ENCODE data around the gene CCSER1.

CCSER1 gene

DNA sequence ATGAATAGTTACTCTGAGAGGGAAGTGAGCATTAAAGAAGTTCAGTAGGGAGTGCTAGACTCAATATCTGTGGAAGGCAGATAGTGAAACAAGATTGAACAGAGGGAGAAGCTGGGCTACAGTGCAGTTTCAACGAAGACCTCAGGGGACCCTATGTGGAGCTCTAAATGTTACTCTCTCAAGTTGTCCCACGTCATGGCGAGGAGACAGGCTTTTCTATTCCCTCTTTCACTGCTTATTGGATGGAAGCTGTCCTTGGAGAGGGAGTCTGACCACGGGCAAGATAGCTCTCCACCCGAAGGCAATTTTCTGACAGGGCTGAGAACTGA is 42.3 kb upstream of the CCSER1 start:
- Histone ChIP-seq H3K36me3 (no peaks in the 10 kb centered on the region), H3K4me3 (ENCODE audit: low read depth, low read length) (no peak overlapping the region), H3K9me3 (no peaks in the 10 kb centered on the region), H3K4me1 (peaks cover 12% of the 10 kb centered on the region), H3K27me3 (no peaks in the 10 kb centered on the region)
- TF ChIP-seq, protein P1, sequence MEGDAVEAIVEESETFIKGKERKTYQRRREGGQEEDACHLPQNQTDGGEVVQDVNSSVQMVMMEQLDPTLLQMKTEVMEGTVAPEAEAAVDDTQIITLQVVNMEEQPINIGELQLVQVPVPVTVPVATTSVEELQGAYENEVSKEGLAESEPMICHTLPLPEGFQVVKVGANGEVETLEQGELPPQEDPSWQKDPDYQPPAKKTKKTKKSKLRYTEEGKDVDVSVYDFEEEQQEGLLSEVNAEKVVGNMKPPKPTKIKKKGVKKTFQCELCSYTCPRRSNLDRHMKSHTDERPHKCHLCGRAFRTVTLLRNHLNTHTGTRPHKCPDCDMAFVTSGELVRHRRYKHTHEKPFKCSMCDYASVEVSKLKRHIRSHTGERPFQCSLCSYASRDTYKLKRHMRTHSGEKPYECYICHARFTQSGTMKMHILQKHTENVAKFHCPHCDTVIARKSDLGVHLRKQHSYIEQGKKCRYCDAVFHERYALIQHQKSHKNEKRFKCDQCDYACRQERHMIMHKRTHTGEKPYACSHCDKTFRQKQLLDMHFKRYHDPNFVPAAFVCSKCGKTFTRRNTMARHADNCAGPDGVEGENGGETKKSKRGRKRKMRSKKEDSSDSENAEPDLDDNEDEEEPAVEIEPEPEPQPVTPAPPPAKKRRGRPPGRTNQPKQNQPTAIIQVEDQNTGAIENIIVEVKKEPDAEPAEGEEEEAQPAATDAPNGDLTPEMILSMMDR (IDR thresholded peaks at IDR 0.05; ENCODE audit: low read depth, low read length), result no peak
- DNase-seq, result no peak

DNA sequence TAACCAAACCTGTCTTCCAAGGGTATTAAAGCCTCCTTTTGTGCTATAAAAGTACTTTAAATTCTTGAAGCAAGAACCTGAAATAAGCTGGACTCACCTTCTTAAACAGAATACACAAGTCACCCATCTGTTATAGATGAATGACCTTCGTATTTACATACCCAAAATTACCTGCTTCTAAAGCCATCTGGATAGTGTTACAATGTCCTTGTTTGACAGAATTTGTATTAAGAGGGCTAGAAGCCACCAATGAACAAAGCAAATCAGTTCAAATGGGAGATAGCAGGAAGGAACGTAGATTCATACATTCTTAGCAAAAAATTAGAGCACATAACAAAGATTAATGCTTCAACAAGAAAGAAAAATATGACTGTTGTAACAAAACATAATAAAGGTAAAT is 33.7 kb upstream of the CCSER1 start:
- DNase-seq, result no peak
- Histone ChIP-seq H3K27me3 (no peaks in the 10 kb centered on the region), H3K4me1 (peaks cover 8% of the 10 kb centered on the region; the same call in 1 of the 2 replicates), H3K4me3 (ENCODE audit: low read depth, low read length) (no peak overlapping the region), H3K9me3 (no peaks in the 10 kb centered on the region), H3K36me3 (no peaks in the 10 kb centered on the region)
- TF ChIP-seq, protein P1 (IDR thresholded peaks at IDR 0.05; ENCODE audit: low read depth, low read length), result no peak

DNA sequence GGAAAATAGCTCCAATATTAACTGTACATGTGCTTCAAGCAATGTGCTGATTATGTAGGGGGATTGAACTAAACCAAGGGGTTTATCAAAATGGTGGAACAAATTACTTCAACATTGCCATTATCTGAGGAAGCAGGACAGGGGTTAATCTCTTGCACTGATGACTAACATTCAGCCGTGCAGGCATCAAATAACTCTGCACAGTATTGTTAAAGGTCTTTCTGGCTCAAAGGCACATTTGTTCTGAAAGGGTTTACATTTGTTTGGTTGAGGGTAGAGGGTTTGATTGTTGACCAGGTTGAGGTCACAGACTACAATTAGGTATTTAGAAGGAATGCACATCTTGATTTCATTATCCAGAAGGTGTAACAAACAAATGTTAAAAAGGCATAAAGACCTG is 32.2 kb upstream of the CCSER1 start:
- no peaks in the 10 kb centered on the region for H3K36me3 ChIP-seq
- TF ChIP-seq, protein P1 (IDR thresholded peaks at IDR 0.05; ENCODE audit: low read depth, low read length), result no peak
- H3K27me3 ChIP-seq, result no peaks in the 10 kb centered on the region
- H3K9me3 ChIP-seq, result no peaks in the 10 kb centered on the region
- DNase-seq, result no peak
- H3K4me1 ChIP-seq, result peaks cover 8% of the 10 kb centered on the region; the same call in 1 of the 2 replicates
- H3K4me3 ChIP-seq (ENCODE audit: low read depth, low read length), result no peak overlapping the region

DNA sequence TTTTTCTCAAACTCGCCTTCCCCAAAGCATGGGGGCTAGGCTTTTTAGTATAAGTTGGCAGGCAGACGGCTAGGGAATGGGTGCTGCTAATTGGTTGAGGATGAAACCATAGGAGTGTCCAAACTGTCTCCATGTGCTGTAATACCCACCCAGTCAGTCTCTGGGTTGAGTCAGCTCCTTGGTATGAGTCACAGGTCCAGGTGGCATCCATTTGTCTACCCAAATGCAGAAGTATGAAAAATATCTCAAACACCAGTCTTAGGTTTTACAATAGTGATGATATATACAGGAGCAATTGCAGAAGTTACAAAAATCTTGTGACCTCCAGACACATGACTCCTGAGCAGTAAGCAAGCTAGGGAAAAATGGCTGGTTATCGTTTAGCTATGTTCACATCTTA is 27.4 kb upstream of the CCSER1 start:
- no peak for DNase-seq
- H3K27me3 ChIP-seq, result no peaks in the 10 kb centered on the region
- no peak overlapping the region for H3K4me3 ChIP-seq (ENCODE audit: low read depth, low read length)
- TF ChIP-seq, protein P1 (IDR thresholded peaks at IDR 0.05; ENCODE audit: low read depth, low read length), result no peak
- no peaks in the 10 kb centered on the region for H3K9me3 ChIP-seq
- peaks cover 5% of the 10 kb centered on the region; the same call in 1 of the 2 replicates for H3K4me1 ChIP-seq
- H3K36me3 ChIP-seq, result no peaks in the 10 kb centered on the region

DNA sequence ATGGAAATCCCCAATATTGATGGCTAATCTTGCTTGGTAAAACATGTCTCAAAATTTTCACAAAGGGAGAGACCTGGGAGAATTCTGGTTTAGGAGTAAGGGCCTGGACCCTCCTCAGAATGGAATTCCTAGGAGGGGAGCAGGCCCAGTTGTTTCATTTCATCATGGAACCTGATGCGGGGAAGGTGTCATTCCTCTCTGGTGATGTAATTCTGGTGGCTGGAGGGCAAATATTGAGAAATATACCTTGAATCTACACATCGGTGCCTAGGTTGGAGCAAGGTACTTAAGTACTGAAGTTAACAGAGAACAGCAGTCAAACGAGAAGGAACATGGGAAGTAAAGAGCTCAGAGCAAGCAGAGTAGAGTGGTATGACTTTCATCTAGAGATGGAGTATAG is 23.2 kb upstream of the CCSER1 start:
- H3K9me3 ChIP-seq, result no peaks in the 10 kb centered on the region
- no peaks in the 10 kb centered on the region for H3K36me3 ChIP-seq
- no peaks in the 10 kb centered on the region for H3K27me3 ChIP-seq
- no peak for DNase-seq
- no peak overlapping the region for H3K4me3 ChIP-seq (ENCODE audit: low read depth, low read length)
- no peaks in the 10 kb centered on the region; the same call in 1 of the 2 replicates for H3K4me1 ChIP-seq
- TF ChIP-seq, protein P1 (IDR thresholded peaks at IDR 0.05; ENCODE audit: low read depth, low read length), result no peak

DNA sequence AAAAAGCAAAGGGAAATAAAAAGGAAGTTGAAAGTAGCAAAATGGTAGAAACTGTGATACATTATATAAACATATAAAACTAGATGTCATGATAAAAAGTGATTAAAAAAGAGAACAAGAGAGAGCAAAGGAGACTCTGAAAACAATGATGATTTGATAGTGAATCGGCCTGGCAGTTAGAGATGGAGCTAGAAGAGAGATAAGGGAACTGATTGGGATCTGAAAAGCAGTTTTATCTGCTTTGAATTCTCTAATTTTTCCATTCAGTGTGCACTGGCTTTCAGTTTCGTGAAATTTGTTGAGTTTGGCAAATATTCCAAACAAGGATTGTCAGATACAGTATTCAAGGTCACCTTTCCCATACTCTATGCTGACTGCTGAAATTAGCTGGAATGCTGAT is 21.9 kb upstream of the CCSER1 start:
- no peaks in the 10 kb centered on the region; the same call in 1 of the 2 replicates for H3K4me1 ChIP-seq
- no peak for DNase-seq
- TF ChIP-seq, protein P1 (IDR thresholded peaks at IDR 0.05; ENCODE audit: low read depth, low read length), result no peak

More for the DNA sequence above, 21.9 kb upstream of the CCSER1 start:
- Histone ChIP-seq H3K9me3 (no peaks in the 10 kb centered on the region), H3K4me3 (ENCODE audit: low read depth, low read length) (no peak overlapping the region), H3K27me3 (no peaks in the 10 kb centered on the region), H3K36me3 (no peaks in the 10 kb centered on the region)

Data from BE2C (cell line).